Astrocyte (in vitro differentiated cells and primary cell): ENCODE measurements around the gene WDR7.

Experiments
- CTCF ChIP-seq: IDR thresholded peaks from 2 replicates; pipeline ENCODE4 v1.5.1; 2011; ENCODE audit warnings: low read depth, mild to moderate bottlenecking, inconsistent platforms, low read length, moderate library complexity; ENCODE audit not compliant: insufficient read depth
- EZH2 ChIP-seq: IDR thresholded peaks from 2 replicates; pipeline ENCODE4 v1.6.1; 2012; ENCODE audit warnings: mild to moderate bottlenecking, low read length, inconsistent platforms; ENCODE audit not compliant: insufficient read depth

GRCh38 chr18:57015451-57015850 is 364.3 kb downstream of the WDR7 start:
- TF ChIP-seq CTCF (no peak), EZH2 (no peak)
